Right lobe of liver (tissue), 6 donors: ENCODE data around the gene DEFB108B. TPM values are rescaled to one million over a fixed set of nuclear protein-coding genes. Genes with fewer than 3 reads are reported as not detected.
"Not testable (repeated sequence)": the region's sequence is repeated elsewhere in the genome, so short reads cannot be mapped to it uniquely, and the experiment has no call there.

ENCODE experiments used
- ATAC-seq, 4 donors: fragments of 200-7000 bp; cut with Tn5 transposase; one replicate each; pipeline ENCODE4 v1.9.1; 2020; ENCODE audit warnings: mild to moderate bottlenecking in 4 of 4, moderate library complexity in 4 of 4
- DNase-seq, 3 donors: peaks; one replicate each; pipeline ENCODE4 v3.0.0-alpha.2; 2020
- H3K27ac ChIP-seq, 3 donors: fragments of 200-600 bp; one replicate each; pipeline ENCODE4 v1.8.0; 2022
- H3K27me3 ChIP-seq, 2 donors: fragments of 200-600 bp; one replicate each; pipeline ENCODE4 v1.8.0; 2022
- H3K36me3 ChIP-seq, 4 donors: fragments of 200-600 bp; sonication (generic) in 1 of 4; one replicate each; pipeline versions ENCODE4 v1.5.1 to v1.8.0; 2017 to 2022; ENCODE audit warnings: control low read depth in 1 of 4
- H3K4me1 ChIP-seq, 4 donors: fragments of 200-600 bp; sonication (generic) in 1 of 4; one replicate each; pipeline versions ENCODE4 v1.5.1 to v1.8.0; 2017 to 2022; ENCODE audit warnings: control low read depth in 1 of 4
- H3K4me3 ChIP-seq, 3 donors: fragments of 200-600 bp; one replicate each; pipeline ENCODE4 v1.8.0; 2022
- H3K9me3 ChIP-seq, 4 donors: fragments of 200-600 bp; sonication (generic) in 1 of 4; one replicate each; pipeline versions ENCODE4 v1.5.1 to v1.8.0; 2017 to 2022; ENCODE audit warnings: control low read depth in 1 of 4
- whole genome bisulfite sequencing: methylation state at CpG from one replicate; pipeline ENCODE4 v1.1.6; 2018; ENCODE audit warnings: low coverage, low lambda C conversion rate; ENCODE audit not compliant: insufficient coverage; ENCODE audit errors: missing lambda C conversion rate; 5-methylcytosine and 5-hydroxymethylcytosine counted together
- intact Hi-C, 2 donors: fragments of 100-400 bp; cut with DNase I; formaldehyde crosslinking; loops; one replicate each; pipeline versions ENCODE4 v1.11.2 to v1.14.1; 2022
- small RNA-seq, 2 experiments: library from RNA; depleted of rRNA; stranded (forward); fragments of <200 nt; gene quantifications; one replicate each; pipeline ENCODE3, GENCODE V24; 2016
- total RNA-seq, 6 experiments: library from RNA; depleted of rRNA in 2 of 6; stranded (reverse); fragments of >200 nt in 2 of 6; fragmentation: NEBNext Ultra II Directional in 3 of 6; extraction: Animal tissue kit (Norgen Biotek cat#: 25700) in 3 of 6; gene quantifications; one replicate each; pipeline versions ENCODE4 v1.1.0 to v1.2.4, GENCODE V29; 2016 to 2023
- donor health status: DM: no; HTN: yes; CAD: no.
- donor health status: DM: no; HTN: no; CAD: no.
- donor health status: DM: no; HTN: no; CAD: no.
- donor health status: DM: no; HTN: yes; CAD: no.
- donor health status: DM: no; HTN: yes; CAD: no.

The DEFB108B gene
- total RNA-seq, 6 experiments from 2014 or later: not detected

DNA sequence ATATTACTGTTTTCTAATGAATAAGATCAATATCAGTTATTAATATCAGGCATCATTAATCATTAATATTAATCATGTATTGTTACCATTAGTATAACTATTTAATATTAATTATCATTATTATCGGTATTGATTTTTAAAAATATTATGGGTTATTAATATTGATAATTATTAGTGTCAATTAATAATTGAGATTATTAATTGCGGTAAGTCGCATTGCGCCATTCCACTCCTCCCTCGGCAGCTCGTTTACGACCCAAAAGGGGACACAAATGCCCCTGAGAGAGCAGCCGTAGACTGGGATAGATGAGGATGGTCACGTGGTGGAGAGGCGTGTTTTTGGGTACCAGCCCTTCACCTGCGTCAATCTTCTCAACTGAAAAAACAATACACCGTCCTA lies 52.8 kb downstream of the DEFB108B start:
- H3K4me1 ChIP-seq, ATAC-seq, H3K36me3 ChIP-seq, H3K27me3 ChIP-seq, H3K9me3 ChIP-seq, intact Hi-C loops, H3K4me3 ChIP-seq, H3K27ac ChIP-seq, DNase-seq: not testable (repeated sequence)
- 94% methylated on average over 12 of the region's 12 CpGs for WGBS

Small RNA genes within 50 kb of the gene (small RNA-seq; reads per million reads assigned to genes)
- 0 reads per million in 2 experiments for gene RNA5SP342

Other genes with a start within 250 kb of the DEFB108B start
- gene DEFB131B, start 45.3 kb downstream of the DEFB108B start, total RNA-seq: not detected
- gene XNDC1N, start 95.4 kb downstream of the DEFB108B start, total RNA-seq: 1 to 10 TPM in 5 of 6 experiments, under 1 TPM in 1; 0.74 to 4.1 (median 2.2) TPM
- gene RNF121, start 95.8 kb downstream of the DEFB108B start, total RNA-seq: 10 to 100 TPM; 14.8 to 23.7 (median 18.9) TPM
- gene IL18BP, start 165.7 kb downstream of the DEFB108B start, total RNA-seq: 10 to 100 TPM in 1 of 6 experiments, 1 to 10 TPM in 5; 2.2 to 13.0 (median 3.7) TPM
- 10 to 100 TPM; 47.3 to 62.5 (median 54.5) TPM for gene NUMA1, start 247.3 kb downstream of the DEFB108B start, total RNA-seq
- gene LRRC51, start 247.7 kb downstream of the DEFB108B start, total RNA-seq: 1 to 10 TPM; 3.3 to 9.0 (median 6.1) TPM